GM12874 (cell line): ENCODE data around the gene DIAPH2.

ENCODE experiments used
- TF ChIP-seq, protein P1 (sequence below): IDR thresholded peaks from 2 replicates; pipeline ENCODE4 v1.5.1; 2011; ENCODE audit warnings: low read depth, mild to moderate bottlenecking, control low read depth, low read length, moderate library complexity; ENCODE audit not compliant: insufficient read depth

DIAPH2 gene

DNA sequence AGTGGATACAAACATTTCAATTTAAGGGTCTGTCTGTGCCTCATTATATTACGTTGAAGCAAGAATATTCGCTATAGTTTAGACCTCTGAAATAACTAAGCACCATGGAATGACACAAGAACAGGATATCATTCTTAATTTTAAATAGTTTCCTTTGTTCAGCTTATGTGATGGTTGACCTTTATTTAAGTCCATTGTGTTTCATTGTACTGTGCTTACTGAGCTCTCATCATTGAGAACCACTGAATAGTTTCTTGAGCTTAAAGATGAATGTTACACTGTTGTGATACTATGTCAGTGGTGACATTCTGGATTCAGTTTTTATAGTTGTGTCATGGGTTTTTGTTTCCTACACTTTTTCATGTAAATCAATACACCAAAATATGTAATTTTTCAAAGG, 438.4 kb downstream of the DIAPH2 start:
- TF ChIP-seq, protein P1, sequence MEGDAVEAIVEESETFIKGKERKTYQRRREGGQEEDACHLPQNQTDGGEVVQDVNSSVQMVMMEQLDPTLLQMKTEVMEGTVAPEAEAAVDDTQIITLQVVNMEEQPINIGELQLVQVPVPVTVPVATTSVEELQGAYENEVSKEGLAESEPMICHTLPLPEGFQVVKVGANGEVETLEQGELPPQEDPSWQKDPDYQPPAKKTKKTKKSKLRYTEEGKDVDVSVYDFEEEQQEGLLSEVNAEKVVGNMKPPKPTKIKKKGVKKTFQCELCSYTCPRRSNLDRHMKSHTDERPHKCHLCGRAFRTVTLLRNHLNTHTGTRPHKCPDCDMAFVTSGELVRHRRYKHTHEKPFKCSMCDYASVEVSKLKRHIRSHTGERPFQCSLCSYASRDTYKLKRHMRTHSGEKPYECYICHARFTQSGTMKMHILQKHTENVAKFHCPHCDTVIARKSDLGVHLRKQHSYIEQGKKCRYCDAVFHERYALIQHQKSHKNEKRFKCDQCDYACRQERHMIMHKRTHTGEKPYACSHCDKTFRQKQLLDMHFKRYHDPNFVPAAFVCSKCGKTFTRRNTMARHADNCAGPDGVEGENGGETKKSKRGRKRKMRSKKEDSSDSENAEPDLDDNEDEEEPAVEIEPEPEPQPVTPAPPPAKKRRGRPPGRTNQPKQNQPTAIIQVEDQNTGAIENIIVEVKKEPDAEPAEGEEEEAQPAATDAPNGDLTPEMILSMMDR: no peak

DNA sequence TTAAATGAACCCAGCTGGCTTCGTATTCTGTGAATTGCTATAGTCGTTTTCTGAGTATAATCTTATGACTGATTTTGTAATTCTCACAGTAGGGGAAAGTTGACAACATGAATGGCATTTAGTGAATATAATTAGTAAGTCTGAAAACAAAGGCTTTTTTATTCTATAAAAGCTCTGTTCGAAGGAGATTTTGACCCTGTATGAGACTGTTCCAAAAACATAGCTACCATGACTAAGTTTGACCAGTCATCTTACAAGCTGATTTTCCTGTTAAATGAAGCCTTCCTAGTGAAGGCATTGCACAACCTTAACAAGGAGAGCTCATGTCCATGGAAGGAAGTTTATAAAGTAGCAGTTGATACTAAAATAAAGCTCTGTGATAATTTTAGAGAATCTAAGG, 441.4 kb downstream of the DIAPH2 start:
- TF ChIP-seq, protein P1: no peak

DNA sequence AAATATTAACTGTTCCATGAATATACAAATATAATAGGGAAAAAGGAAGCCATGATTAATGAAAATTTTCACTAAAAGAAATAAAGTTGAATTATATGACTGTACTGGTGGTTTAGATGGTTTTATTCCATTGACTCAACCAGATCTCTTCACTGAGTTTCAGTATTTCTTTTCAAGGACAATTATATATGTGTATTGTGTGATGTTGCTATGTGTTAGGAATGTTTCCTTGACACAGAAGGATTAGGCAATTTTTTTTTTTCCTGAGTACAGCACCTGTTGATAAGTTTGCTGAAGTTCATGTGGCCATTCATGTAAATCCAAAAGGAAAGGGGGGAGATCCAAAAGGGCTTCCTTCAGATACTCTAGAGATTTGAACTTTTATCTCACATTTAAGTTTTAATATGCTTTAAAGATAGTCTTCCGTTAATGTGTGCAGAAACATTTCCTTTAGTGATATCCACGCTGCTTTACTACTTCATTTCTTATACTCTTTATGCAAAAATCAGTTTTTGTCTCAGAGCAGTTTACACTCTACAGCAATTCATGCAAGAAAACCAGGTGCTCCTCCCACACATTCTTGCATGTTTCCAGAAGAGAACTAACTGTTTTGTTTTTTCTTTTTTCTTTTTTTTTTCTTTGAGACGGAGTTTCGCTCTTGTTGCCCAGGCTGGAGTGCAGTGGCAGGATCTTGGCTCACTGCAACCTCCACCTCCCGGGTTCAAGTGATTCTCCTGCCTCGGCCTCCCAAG, 448.2 kb downstream of the DIAPH2 start:
- TF ChIP-seq, protein P1: no peak

DNA sequence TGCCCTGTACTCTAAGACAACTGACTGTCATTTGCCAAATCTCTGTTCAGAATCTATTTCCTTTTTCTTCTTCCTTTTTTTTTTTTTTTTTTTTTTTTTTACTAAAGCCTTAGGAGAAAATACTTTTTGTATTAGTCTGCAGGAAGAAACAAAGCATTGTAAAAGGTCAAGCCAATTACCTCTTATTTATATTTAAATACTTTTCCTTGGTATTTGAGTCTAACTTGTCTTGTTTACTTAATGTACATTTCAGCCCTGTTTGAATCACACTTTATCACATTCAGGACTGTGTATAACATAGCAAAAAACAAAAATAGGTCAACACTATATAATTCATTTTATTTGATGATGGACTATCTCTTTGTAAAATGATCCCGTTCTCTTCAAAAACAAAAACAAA, 461.3 kb downstream of the DIAPH2 start:
- TF ChIP-seq, protein P1: no peak

DNA sequence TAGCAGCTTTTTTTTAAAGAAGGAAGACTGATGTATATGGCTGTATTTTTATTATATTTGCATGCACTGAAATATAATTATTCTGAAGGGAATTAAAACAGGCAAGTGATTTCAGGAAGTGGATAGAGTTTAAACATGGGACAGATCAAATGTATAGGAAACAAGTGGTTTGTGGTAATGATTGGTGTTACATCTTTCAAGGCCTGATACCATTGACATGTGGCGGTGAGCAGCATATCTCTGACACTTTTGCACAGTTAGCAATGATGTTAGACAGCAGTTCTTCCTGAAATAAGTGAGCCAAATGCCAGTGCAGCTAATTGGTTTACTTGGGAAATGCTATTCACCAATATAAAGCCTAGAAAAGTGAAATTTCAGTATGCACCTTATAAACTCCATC, 471.2 kb downstream of the DIAPH2 start:
- TF ChIP-seq, protein P1: no peak

DNA sequence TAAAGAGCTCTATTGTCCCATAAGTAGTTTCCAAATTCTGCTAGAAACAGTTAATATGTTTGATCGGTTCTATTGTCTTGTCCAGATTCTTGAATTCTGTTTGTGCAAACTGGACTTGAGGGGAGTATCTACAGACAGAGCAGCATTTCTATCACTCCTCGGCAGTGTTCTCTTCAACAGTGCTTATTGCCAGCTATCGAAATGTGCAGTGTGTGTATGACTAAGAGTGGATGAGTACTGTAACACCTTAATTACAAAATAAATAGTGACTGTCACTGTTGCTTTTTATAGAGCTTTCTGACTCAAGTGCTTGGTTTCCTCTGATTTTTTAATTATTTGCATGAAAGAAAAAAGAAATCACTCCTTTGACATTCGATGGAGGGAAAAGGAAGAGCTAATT, 473.6 kb downstream of the DIAPH2 start:
- TF ChIP-seq, protein P1: no peak

DNA sequence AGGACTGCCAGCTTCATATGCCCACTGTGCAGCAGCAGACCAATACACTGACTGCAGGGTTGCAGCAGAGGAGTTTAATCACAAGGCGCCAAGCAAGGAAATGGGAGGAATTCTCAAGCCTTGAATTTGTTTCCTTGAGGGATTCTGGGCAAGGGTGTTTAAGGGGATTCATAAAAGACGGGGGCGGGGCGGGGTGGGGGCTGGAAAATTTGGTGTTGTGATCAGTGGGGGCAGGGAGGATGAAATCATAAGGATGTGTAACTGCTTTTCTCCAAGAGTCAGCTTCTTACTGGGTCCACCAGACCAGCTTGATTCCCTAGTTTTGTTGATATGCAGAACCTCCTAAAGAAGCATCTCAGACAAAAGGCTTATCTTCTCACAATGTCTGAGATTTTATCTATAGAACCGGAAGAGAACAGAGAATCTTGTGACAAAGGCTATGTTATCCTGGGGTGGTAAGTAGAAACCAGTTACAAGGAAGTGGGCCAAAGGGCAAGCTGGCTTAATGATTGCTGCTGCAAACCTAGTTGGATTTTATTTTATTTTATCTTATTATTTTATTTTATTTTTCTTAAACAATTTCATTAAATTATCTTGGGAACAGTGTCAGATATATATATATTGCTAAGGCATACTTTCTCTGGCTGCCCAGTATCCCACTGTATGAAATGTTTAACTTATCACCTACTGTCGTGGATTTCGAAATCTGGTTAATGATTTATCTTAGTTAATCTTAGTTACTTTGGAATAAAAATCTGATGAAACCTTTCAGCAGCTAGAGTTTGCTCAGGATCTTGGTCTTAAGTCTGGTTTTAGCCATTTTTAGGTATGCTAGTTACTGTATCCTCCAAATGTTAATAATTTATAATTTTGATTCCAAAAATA, 475.5 kb downstream of the DIAPH2 start:
- TF ChIP-seq, protein P1: no peak
